ENCODE data around the gene PLVAP.
A peak's percentile ranks its signal among the peaks of the same experiment; 100 is the strongest.

Gene PLVAP

DNA sequence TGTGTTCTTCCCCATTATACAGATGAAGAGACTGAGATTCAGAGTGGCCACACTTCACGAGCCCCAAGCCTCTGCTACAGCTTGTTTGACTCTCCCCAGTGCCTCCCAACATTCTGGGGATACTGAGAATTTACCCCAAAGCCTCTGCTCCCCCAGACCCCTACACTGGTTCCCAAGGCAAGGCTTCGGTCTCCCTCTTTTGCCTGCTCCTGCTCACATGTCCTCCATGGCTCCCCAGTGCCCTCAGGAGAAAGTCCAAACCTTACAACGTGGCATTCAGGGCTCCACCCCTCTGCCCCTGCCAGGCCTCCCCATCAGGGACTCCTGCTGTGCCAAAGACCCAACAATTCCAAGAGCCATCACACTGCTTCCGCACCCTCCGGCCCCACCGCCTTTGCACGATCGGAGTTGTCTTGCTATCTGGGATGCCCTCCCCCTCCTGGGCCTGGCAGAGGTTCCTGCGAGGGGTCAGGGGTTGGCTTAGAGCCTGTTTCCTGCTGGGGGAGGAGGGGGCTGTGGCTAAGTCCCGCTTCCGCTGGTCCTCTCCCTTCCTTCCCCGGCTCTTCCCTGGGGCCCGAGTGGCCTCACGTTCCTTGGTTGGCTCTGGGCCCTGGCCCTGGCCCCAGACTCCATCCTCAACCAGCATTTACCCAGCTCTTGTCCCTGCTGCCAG, 24.4 kb downstream of the PLVAP start:
- TF ChIP-seq, protein P1, sequence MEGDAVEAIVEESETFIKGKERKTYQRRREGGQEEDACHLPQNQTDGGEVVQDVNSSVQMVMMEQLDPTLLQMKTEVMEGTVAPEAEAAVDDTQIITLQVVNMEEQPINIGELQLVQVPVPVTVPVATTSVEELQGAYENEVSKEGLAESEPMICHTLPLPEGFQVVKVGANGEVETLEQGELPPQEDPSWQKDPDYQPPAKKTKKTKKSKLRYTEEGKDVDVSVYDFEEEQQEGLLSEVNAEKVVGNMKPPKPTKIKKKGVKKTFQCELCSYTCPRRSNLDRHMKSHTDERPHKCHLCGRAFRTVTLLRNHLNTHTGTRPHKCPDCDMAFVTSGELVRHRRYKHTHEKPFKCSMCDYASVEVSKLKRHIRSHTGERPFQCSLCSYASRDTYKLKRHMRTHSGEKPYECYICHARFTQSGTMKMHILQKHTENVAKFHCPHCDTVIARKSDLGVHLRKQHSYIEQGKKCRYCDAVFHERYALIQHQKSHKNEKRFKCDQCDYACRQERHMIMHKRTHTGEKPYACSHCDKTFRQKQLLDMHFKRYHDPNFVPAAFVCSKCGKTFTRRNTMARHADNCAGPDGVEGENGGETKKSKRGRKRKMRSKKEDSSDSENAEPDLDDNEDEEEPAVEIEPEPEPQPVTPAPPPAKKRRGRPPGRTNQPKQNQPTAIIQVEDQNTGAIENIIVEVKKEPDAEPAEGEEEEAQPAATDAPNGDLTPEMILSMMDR (IDR thresholded peaks at IDR 0.05; ENCODE audit: insufficient read depth, low read length, missing control alignments): no peak
- H3K4me3 ChIP-seq (ENCODE audit: low read depth, low read length): no peak overlapping the region
- ChIA-PET POLR2A (no interaction called here), CTCF (interaction anchor here (14.8 kb wide), 1 partner anchor 35 kb away, joined by 208 read pairs; no protein-coding TSS in a partner anchor)
- no peak for DNase-seq (ENCODE audit: low read depth, low spot score)

DNA sequence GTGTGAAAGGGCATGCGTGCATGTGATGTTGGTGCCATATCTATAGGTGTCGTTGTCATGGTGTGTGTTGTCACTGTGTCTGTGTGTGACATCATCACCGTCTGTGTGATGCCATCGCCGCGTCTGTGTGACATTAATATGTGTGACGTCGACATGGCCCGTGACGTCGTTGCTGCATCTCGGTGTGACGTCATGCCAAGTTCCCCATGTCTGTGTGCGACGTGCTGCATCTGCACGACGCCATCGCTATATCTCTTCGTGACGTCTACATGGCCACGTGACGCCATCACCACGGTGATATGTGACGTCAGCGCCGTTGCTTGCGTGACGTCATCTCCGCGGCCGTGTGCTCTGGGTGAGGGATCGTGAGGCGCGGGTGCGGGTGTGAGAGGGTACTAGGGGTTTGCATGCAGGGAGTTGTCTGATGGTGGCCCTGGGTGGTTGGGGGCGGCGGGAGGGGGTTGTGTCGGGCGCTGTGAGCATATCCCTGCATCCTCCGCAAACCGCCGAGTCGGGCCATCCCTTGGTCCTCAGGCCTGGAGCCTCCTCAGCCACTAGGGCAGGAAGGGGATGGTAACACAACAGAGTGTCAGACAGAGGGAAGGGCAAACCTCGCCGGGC, 25.2 kb downstream of the PLVAP start:
- ChIA-PET POLR2A (no interaction called here), CTCF (interaction anchor here (14.8 kb wide), 1 partner anchor 36 kb away, joined by 208 read pairs; no protein-coding TSS in a partner anchor)
- TF ChIP-seq, protein P1 (IDR thresholded peaks at IDR 0.05; ENCODE audit: insufficient read depth, low read length, missing control alignments): no peak
- DNase-seq (ENCODE audit: low read depth, low spot score): no peak
- no peak overlapping the region for H3K4me3 ChIP-seq (ENCODE audit: low read depth, low read length)

DNA sequence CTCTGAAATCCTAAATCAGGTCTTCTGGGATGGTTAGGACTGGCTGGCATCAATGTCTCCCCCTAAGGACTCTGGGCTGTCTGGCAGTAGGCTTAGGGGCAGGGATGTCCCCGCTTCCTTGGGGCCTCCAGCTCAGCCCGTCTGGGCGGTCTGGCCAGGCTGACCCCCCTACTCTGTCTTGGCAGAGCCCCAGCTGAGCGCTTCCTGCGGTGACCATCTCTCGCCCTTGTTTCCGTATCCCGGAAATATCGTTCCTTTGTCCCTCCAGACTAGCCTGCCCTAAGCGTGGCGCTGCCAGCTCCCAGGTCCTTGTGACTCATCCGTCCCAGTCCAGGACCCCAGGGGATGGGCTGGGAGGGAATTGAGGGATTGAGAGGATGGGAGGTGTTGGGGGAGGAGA, 28.4 kb downstream of the PLVAP start:
- no peak for DNase-seq (ENCODE audit: low read depth, low spot score)
- CTCF ChIA-PET: interaction anchor here (0.7 to 14.8 kb wide), 4 partner anchors 39 to 507 kb away, joined by 3 to 208 read pairs (median 10); no protein-coding TSS in a partner anchor
- POLR2A ChIA-PET: interaction anchor here (0.5 kb wide), 1 partner anchor 505 kb away, joined by 4 read pairs; no protein-coding TSS in a partner anchor
- TF ChIP-seq, protein P1 (IDR thresholded peaks at IDR 0.05; ENCODE audit: insufficient read depth, low read length, missing control alignments): no peak
- H3K4me3 ChIP-seq (ENCODE audit: low read depth, low read length): peak overlapping the region; percentile 9; the same call in 1 of the 2 replicates

DNA sequence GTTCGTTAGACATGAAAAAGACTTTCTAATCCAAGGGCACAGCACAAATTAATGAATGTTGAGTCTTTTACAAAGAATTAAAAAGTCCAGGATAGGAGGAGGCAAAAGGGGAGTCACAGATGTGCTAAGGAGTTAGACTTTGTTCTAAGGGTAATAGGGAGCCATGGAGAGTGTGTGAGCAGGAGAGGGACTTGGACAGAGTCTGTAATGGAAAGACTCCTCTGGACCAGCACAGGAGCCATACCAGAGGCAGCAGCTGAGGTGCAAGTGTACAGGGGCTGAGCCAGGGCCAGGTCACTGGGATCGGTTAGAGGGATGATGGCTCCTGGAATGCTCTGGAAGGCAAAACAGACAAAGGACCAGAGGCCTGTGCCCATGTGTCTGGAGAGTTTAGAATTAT, 29.3 kb downstream of the PLVAP start:
- POLR2A ChIA-PET: no interaction called here
- CTCF ChIA-PET: interaction anchor here (0.7 to 14.8 kb wide), 12 partner anchors 9 to 511 kb away, joined by 3 to 208 read pairs (median 6); partner anchors contain the start of genes MVB12A and RPL18A
- no peak for DNase-seq (ENCODE audit: low read depth, low spot score)
- TF ChIP-seq, protein P1 (IDR thresholded peaks at IDR 0.05; ENCODE audit: insufficient read depth, low read length, missing control alignments): no peak
- no peak overlapping the region for H3K4me3 ChIP-seq (ENCODE audit: low read depth, low read length)

DNA sequence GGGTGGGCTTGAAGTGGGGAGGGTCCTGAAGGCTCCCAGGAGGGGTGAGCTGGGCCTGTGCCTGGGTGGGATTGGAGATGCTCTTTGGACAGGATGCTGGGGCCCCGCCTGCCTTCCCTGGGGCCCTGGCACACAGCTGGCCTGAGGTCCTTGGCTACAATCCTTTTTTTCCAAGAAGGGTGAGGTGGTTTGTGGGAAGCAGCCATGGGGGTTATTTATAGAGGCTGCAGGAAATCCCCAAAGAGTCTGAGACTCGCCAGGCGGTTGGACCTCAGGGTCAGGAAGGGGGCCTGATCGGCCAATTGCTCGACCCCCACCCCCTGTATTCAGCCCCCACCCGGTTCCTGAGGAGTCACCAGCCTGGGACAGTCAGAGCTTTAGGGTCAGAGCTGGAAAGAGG, 29.8 kb downstream of the PLVAP start:
- TF ChIP-seq, protein P1 (IDR thresholded peaks at IDR 0.05; ENCODE audit: insufficient read depth, low read length, missing control alignments): no peak
- ChIA-PET POLR2A (no interaction called here), CTCF (interaction anchor here (0.7 to 14.8 kb wide), 13 partner anchors 9 to 512 kb away, joined by 3 to 208 read pairs (median 5); partner anchors contain the start of genes MVB12A and RPL18A)
- DNase-seq (ENCODE audit: low read depth, low spot score): no peak
- no peak overlapping the region for H3K4me3 ChIP-seq (ENCODE audit: low read depth, low read length)

DNA sequence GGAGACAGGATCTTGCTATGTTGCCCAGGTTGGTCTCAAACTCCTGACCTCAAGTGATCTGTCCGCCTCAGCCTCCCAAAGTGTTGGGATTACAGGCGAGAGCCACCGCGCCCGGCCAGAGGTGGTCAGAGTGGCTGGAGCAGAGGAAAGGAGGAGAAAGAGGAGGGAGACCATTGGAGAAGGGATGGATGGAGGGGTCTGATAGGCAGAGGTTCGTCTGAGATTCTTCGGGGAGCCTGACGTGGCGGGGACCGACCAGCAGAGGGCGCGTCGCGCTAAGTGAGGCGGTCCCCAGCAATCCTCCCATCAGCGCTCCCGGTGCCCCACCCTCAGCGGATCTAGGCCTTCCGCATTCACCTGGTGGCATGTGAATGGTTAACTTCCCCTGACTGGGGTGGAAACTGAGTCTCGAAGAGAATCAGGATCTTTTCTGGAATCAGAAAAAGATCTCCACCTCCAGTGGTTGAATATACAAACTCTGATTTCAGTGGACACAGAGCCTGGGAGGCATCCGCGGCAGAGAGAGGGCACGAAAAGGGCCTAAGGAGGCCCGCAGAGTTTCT, 31.0 kb downstream of the PLVAP start:
- POLR2A ChIA-PET: no interaction called here
- TF ChIP-seq, protein P1 (IDR thresholded peaks at IDR 0.05; ENCODE audit: insufficient read depth, low read length, missing control alignments): peak; percentile 93
- no peak overlapping the region for H3K4me3 ChIP-seq (ENCODE audit: low read depth, low read length)
- CTCF ChIA-PET: interaction anchor here (0.6 to 14.8 kb wide), 17 partner anchors 10 to 121 kb away, joined by 3 to 208 read pairs (median 4); no protein-coding TSS in a partner anchor
- no peak for DNase-seq (ENCODE audit: low read depth, low spot score)

Data from AG04449 (cell line).